ENCODE measurements around the gene TAS2R20.

DNA sequence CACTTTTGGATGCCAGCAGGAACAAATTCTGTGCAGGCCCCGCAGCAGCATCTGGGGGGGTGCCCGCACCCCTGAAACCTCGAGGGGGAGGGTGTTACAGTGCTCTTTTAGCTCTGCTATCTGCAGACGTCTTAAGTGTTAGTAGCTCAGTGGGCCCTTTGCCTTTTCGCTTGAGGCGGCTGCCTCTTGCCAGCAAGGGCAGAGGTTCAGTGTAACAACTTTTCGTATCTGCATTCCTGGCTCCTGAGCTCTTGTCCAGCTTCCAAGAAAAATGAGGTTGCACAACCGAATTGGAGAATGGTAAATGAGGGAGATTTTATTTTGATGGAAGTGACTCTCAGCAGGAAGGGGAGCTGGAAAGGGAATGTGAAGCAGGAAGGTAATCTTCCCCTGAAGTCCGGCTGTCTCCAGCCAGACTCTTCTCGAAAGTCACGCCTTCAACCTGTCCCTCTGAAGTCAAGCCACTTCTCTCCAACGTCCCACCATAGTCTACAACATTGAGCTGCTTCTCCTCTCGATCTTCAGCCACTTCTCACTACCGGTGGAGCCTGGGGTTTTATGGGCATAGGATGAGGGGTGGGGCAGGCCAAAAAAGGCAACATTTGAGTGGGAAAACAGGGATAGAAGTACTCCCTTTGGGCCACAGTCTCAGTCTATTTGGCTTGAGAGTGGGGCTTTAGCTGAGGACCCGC lies 29.2 kb downstream of the TAS2R20 start:
- TF ChIP-seq EZH2 (IDR thresholded peaks at IDR 0.05; ENCODE audit: borderline replicate concordance, low read depth, low read length, poor library complexity, severe bottlenecking): no peak
- TF ChIP-seq, protein P1, sequence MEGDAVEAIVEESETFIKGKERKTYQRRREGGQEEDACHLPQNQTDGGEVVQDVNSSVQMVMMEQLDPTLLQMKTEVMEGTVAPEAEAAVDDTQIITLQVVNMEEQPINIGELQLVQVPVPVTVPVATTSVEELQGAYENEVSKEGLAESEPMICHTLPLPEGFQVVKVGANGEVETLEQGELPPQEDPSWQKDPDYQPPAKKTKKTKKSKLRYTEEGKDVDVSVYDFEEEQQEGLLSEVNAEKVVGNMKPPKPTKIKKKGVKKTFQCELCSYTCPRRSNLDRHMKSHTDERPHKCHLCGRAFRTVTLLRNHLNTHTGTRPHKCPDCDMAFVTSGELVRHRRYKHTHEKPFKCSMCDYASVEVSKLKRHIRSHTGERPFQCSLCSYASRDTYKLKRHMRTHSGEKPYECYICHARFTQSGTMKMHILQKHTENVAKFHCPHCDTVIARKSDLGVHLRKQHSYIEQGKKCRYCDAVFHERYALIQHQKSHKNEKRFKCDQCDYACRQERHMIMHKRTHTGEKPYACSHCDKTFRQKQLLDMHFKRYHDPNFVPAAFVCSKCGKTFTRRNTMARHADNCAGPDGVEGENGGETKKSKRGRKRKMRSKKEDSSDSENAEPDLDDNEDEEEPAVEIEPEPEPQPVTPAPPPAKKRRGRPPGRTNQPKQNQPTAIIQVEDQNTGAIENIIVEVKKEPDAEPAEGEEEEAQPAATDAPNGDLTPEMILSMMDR (conservative IDR thresholded peaks at IDR 0.05; ENCODE audit: low read depth, low read length): no peak
